Natural killer cell (primary cell): ENCODE data around the gene SUN5. TPM values are rescaled to one million over a fixed set of nuclear protein-coding genes. Genes with fewer than 3 reads are reported as not detected.
A peak's percentile ranks its signal among the peaks of the same experiment; 100 is the strongest.

Experiments used
- ATAC-seq, 3 donors: fragments of 150-1000 bp in 2 of 3; fragments of 200-7000 bp in 1 of 3; cut with Tn5 transposase; 1 replicate in 1 of 3; 2 replicates in 2 of 3; pipeline ENCODE4 v1.10.0; 2021; ENCODE audit warnings: mild to moderate bottlenecking in 2 of 3, moderate library complexity in 2 of 3
- DNase-seq, 2 donors: peaks; one replicate each; pipeline versions ENCODE4 v3.0.0 to v3.0.0-alpha.2; 2013 to 2021; ENCODE audit warnings: mixed read lengths in 1 of 2
- H3K27ac ChIP-seq: one replicate; pipeline ENCODE4 v1.5.1; 2013; ENCODE audit warnings: mild to moderate bottlenecking, low read length
- H3K27me3 ChIP-seq: one replicate; pipeline ENCODE4 v1.6.1; 2013; ENCODE audit warnings: low read length; ENCODE audit not compliant: control insufficient read depth, insufficient read depth
- H3K36me3 ChIP-seq: one replicate; pipeline ENCODE4 v1.6.1; 2013; ENCODE audit warnings: low read length; ENCODE audit not compliant: control insufficient read depth, insufficient read depth
- H3K4me1 ChIP-seq: one replicate; pipeline ENCODE4 v1.6.1; 2013; ENCODE audit warnings: low read length; ENCODE audit not compliant: control insufficient read depth, insufficient read depth
- H3K4me3 ChIP-seq: one replicate; pipeline ENCODE4 v1.5.1; 2013; ENCODE audit warnings: low read length
- H3K9me3 ChIP-seq: one replicate; pipeline ENCODE4 v1.6.1; 2013; ENCODE audit warnings: low read length; ENCODE audit not compliant: control insufficient read depth, insufficient read depth
- H3K27ac Mint-ChIP-seq, 2 donors: one replicate each; pipeline ENCODE4 v1.8.0; 2022; ENCODE audit warnings: mild to moderate bottlenecking in 2 of 2, mixed read lengths in 2 of 2, moderate library complexity in 1 of 2
- H3K27me3 Mint-ChIP-seq, 2 donors: one replicate each; pipeline ENCODE4 v1.8.0; 2022; ENCODE audit warnings: low read depth in 2 of 2, mixed read lengths in 2 of 2
- H3K36me3 Mint-ChIP-seq: one replicate; pipeline ENCODE4 v1.8.0; 2022; ENCODE audit warnings: mixed read lengths
- H3K4me1 Mint-ChIP-seq, 2 donors: one replicate each; pipeline ENCODE4 v1.8.0; 2022; ENCODE audit warnings: mixed read lengths in 2 of 2
- H3K4me3 Mint-ChIP-seq: one replicate; pipeline ENCODE4 v1.8.0; 2022; ENCODE audit warnings: mild to moderate bottlenecking, moderate library complexity, mixed read lengths
- H3K9me3 Mint-ChIP-seq, 2 donors: one replicate each; pipeline ENCODE4 v1.8.0; 2022; ENCODE audit warnings: mixed read lengths in 2 of 2
- CTCF ChIP-seq: fragments of 200-600 bp; IDR thresholded peaks from one replicate; pipeline ENCODE4 v1.8.0; 2022; ENCODE audit warnings: antibody characterized with exemption
- WGBS: methylation state at CpG from one replicate; pipeline ENCODE4 v1.1.7; 2013; ENCODE audit warnings: missing lambda C conversion rate; ENCODE audit not compliant: insufficient coverage; 5-methylcytosine and 5-hydroxymethylcytosine counted together
- intact Hi-C: fragments of 100-400 bp; cut with micrococcal nuclease; formaldehyde crosslinking; loops from one replicate; pipeline ENCODE4 v1.14.2; 2022
- total RNA-seq, 4 donors: library from RNA; stranded (reverse); fragments of 120-200 nt in 1 of 4; gene quantifications; one replicate each; pipeline versions ENCODE4 v1.2.3 to v1.2.4, GENCODE V29; 2013 to 2022

Gene SUN5
- total RNA-seq, 3 donors from 2014 or later (not counting 1 experiment from before 2014, with no cell fraction given), result not detected

- DNase-seq (peak in 1 of 2 donors; percentile 89), ATAC-seq (no peak)
- H3K9me3 ChIP-seq, result no peaks in the 10 kb centered on the region
- TF ChIP-seq CTCF, result no peak
- H3K4me1 ChIP-seq, result peaks cover 80% of the 10 kb centered on the region
- intact Hi-C loops, result no loop called here
- no peaks in the 10 kb centered on the region for H3K36me3 ChIP-seq
- Mint-ChIP-seq H3K4me1 (peaks cover 21 to 25% of the 10 kb centered on the region in 2 donors), H3K9me3 (no peaks in the 10 kb centered on the region), H3K36me3 (no peaks in the 10 kb centered on the region), H3K4me3 (peak overlapping the region; percentile 31), H3K27me3 (no peaks in the 10 kb centered on the region), H3K27ac (peak overlapping the region; percentile 55 to 80)
- WGBS, result 62% methylated on average over 16 of the region's 16 CpGs
- H3K27ac ChIP-seq, result peak overlapping the region; percentile 81
- H3K27me3 ChIP-seq, result no peaks in the 10 kb centered on the region
- no peak overlapping the region for H3K4me3 ChIP-seq
Observed at GRCh38 chr20:32967961-32968457, 36.2 kb downstream of the SUN5 start.

- no peaks in the 10 kb centered on the region for H3K36me3 Mint-ChIP-seq
- no peaks in the 10 kb centered on the region for H3K27me3 Mint-ChIP-seq
- Histone ChIP-seq H3K27ac (peak overlapping the region; percentile 81), H3K4me3 (no peak overlapping the region), H3K4me1 (peaks cover 72% of the 10 kb centered on the region), H3K27me3 (no peaks in the 10 kb centered on the region), H3K9me3 (no peaks in the 10 kb centered on the region), H3K36me3 (no peaks in the 10 kb centered on the region)
- 43% methylated on average over 16 of the region's 16 CpGs for WGBS
- no peak for TF ChIP-seq CTCF
- H3K9me3 Mint-ChIP-seq, result no peaks in the 10 kb centered on the region
- peaks cover 21 to 25% of the 10 kb centered on the region in 2 donors for H3K4me1 Mint-ChIP-seq
- DNase-seq (peak in 1 of 2 donors; percentile 90), ATAC-seq (peak; percentile 58 to 78 (median 64))
- peak overlapping the region; percentile 55 to 80 for H3K27ac Mint-ChIP-seq
- intact Hi-C loops, result no loop called here
- H3K4me3 Mint-ChIP-seq, result peak overlapping the region; percentile 31
Observed at GRCh38 chr20:32966881-32967781, 37.1 kb downstream of the SUN5 start.

- WGBS, result 94% methylated on average over 4 of the region's 4 CpGs
- H3K4me3 ChIP-seq, result no peak overlapping the region
Observed at GRCh38 chr20:32966382-32966781, 37.9 kb downstream of the SUN5 start.

More at GRCh38 chr20:32966382-32966781, 37.9 kb downstream of the SUN5 start:
- intact Hi-C loops, result no loop called here
- no peaks in the 10 kb centered on the region for H3K27me3 ChIP-seq
- Mint-ChIP-seq H3K27me3 (no peaks in the 10 kb centered on the region), H3K4me3 (no peak overlapping the region), H3K36me3 (no peaks in the 10 kb centered on the region), H3K4me1 (peaks cover 21 to 25% of the 10 kb centered on the region in 2 donors), H3K27ac (peak overlapping the region; percentile 55 to 80), H3K9me3 (no peaks in the 10 kb centered on the region)
- H3K4me1 ChIP-seq, result peaks cover 64% of the 10 kb centered on the region
- peak overlapping the region; percentile 81 for H3K27ac ChIP-seq
- H3K36me3 ChIP-seq, result no peaks in the 10 kb centered on the region
- no peaks in the 10 kb centered on the region for H3K9me3 ChIP-seq
- TF ChIP-seq CTCF, result no peak
- no peak for ATAC-seq
- no peak for DNase-seq
